GM18870 (cell line): Measurements from ENCODE around the gene DOCK9.

Experiments
- ATAC-seq: cut with Tn5 transposase; IDR thresholded peaks from one replicate; pipeline ENCODE4 v1.9.1; 2021; ENCODE audit warnings: moderate library complexity; ENCODE audit not compliant: unreplicated experiment

DOCK9 gene

GRCh38 chr13:98889419-98890085 lies 88.3 kb downstream of the DOCK9 start:
- no peak for ATAC-seq

- ATAC-seq = no peak
These were observed 89.0 kb downstream of the DOCK9 start for GRCh38 chr13:98888890-98889279.

GRCh38 chr13:98888222-98888889 lies 89.5 kb downstream of the DOCK9 start:
- no peak for ATAC-seq

- ATAC-seq = no peak
These were observed 91.2 kb downstream of the DOCK9 start for GRCh38 chr13:98886587-98887230.

- ATAC-seq = no peak
These were observed 92.3 kb downstream of the DOCK9 start for GRCh38 chr13:98885600-98885999.

GRCh38 chr13:98883998-98884397 lies 93.9 kb downstream of the DOCK9 start:
- no peak for ATAC-seq

GRCh38 chr13:98881390-98881789 lies 96.5 kb downstream of the DOCK9 start:
- ATAC-seq = no peak

- no peak for ATAC-seq
These were observed 97.2 kb downstream of the DOCK9 start for GRCh38 chr13:98880677-98881076.

- ATAC-seq = no peak
These were observed 97.9 kb downstream of the DOCK9 start for GRCh38 chr13:98879957-98880356.

- no peak for ATAC-seq
These were observed 98.7 kb downstream of the DOCK9 start for GRCh38 chr13:98879127-98879520.

- ATAC-seq = no peak
These were observed 99.3 kb downstream of the DOCK9 start for GRCh38 chr13:98878486-98879126.

- no peak for ATAC-seq
These were observed 99.9 kb downstream of the DOCK9 start for GRCh38 chr13:98877936-98878335.

GRCh38 chr13:98877466-98877865 lies 100.4 kb downstream of the DOCK9 start:
- ATAC-seq = no peak

- peak; percentile 91 for ATAC-seq
These were observed 102.6 kb downstream of the DOCK9 start for GRCh38 chr13:98875146-98875729.

- ATAC-seq = no peak
These were observed 103.9 kb downstream of the DOCK9 start for GRCh38 chr13:98874029-98874397.

GRCh38 chr13:98873377-98874028 lies 104.4 kb downstream of the DOCK9 start:
- no peak for ATAC-seq

GRCh38 chr13:98871727-98872126 lies 106.1 kb downstream of the DOCK9 start:
- no peak for ATAC-seq

- no peak for ATAC-seq
These were observed 108.3 kb downstream of the DOCK9 start for GRCh38 chr13:98869408-98870090.

- no peak for ATAC-seq
These were observed 108.9 kb downstream of the DOCK9 start for GRCh38 chr13:98868932-98869331.

GRCh38 chr13:98866882-98867281 lies 111.0 kb downstream of the DOCK9 start:
- no peak for ATAC-seq
